ENCODE data around the gene TYW3.
"Not testable (repeated sequence)": the region's sequence is repeated elsewhere in the genome, so short reads cannot be mapped to it uniquely, and the experiment has no call there.

TYW3 gene

GRCh38 chr1:74729741-74730478, 3.0 kb upstream of the TYW3 start:
- no peak for DNase-seq (ENCODE audit: low read depth in 2 of 2, low spot score in 1 of 2)

GRCh38 chr1:74731399-74732052, 1.4 kb upstream of the TYW3 start:
- no peak for DNase-seq (ENCODE audit: low read depth in 2 of 2, low spot score in 1 of 2)

GRCh38 chr1:74732071-74732946, 643 bp upstream of the TYW3 start:
- DNase-seq (ENCODE audit: low read depth in 2 of 2, low spot score in 1 of 2): not testable (repeated sequence)

- no peak for DNase-seq (ENCODE audit: low read depth in 2 of 2, low spot score in 1 of 2)
Measured at GRCh38 chr1:74733604-74734484, 892 bp downstream of the TYW3 start.

- no peak for DNase-seq (ENCODE audit: low read depth in 2 of 2, low spot score in 1 of 2)
Measured at GRCh38 chr1:74737333-74737732, 4.4 kb downstream of the TYW3 start.

- DNase-seq (ENCODE audit: low read depth in 2 of 2, low spot score in 1 of 2): not testable (repeated sequence)
Measured at GRCh38 chr1:74740307-74740980, 7.5 kb downstream of the TYW3 start.

GRCh38 chr1:74745247-74745646, 12.3 kb downstream of the TYW3 start:
- not testable (repeated sequence) for DNase-seq (ENCODE audit: low read depth in 2 of 2, low spot score in 1 of 2)

- no peak for DNase-seq (ENCODE audit: low read depth in 2 of 2, low spot score in 1 of 2)
Measured at GRCh38 chr1:74748960-74749359, 16.0 kb downstream of the TYW3 start.

- DNase-seq (ENCODE audit: low read depth in 2 of 2, low spot score in 1 of 2): no peak
Measured at GRCh38 chr1:74753104-74753503, 20.2 kb downstream of the TYW3 start.

GRCh38 chr1:74755475-74755874, 22.5 kb downstream of the TYW3 start:
- DNase-seq (ENCODE audit: low read depth in 2 of 2, low spot score in 1 of 2): no peak

GRCh38 chr1:74756650-74757049, 23.7 kb downstream of the TYW3 start:
- DNase-seq (ENCODE audit: low read depth in 2 of 2, low spot score in 1 of 2): not testable (repeated sequence)

GRCh38 chr1:74763807-74764206, 30.9 kb downstream of the TYW3 start:
- no peak for DNase-seq (ENCODE audit: low read depth in 2 of 2, low spot score in 1 of 2)

GRCh38 chr1:74766579-74766978, 33.6 kb downstream of the TYW3 start:
- no peak for DNase-seq (ENCODE audit: low read depth in 2 of 2, low spot score in 1 of 2)

- DNase-seq (ENCODE audit: low read depth in 2 of 2, low spot score in 1 of 2): no peak
Measured at GRCh38 chr1:74767490-74767889, 34.5 kb downstream of the TYW3 start.

GRCh38 chr1:74771913-74772515, 39.1 kb downstream of the TYW3 start:
- no peak for DNase-seq (ENCODE audit: low read depth in 2 of 2, low spot score in 1 of 2)

GRCh38 chr1:74772945-74773344, 40.0 kb downstream of the TYW3 start:
- no peak for DNase-seq (ENCODE audit: low read depth in 2 of 2, low spot score in 1 of 2)

GRCh38 chr1:74773582-74773981, 40.6 kb downstream of the TYW3 start:
- DNase-seq (ENCODE audit: low read depth in 2 of 2, low spot score in 1 of 2): no peak

GRCh38 chr1:74775735-74776134, 42.8 kb downstream of the TYW3 start:
- no peak for DNase-seq (ENCODE audit: low read depth in 2 of 2, low spot score in 1 of 2)

GRCh38 chr1:74777525-74777924, 44.6 kb downstream of the TYW3 start:
- DNase-seq (ENCODE audit: low read depth in 2 of 2, low spot score in 1 of 2): no peak

GRCh38 chr1:74779750-74780149, 46.8 kb downstream of the TYW3 start:
- no peak for DNase-seq (ENCODE audit: low read depth in 2 of 2, low spot score in 1 of 2)

Measured in stimulated activated CD8-positive, alpha-beta memory T cell treated with anti-CD3 and anti-CD28 coated beads, Interleukin-4, amount 100 ng/mL, for 4 hours (primary cell).